Fibroblast of lung (primary cell): Measurements from ENCODE around the gene SLC25A23. TPM values are rescaled to one million over a fixed set of nuclear protein-coding genes. Genes with fewer than 3 reads are reported as not detected.

ENCODE experiments used
- DNase-seq, 2 donors: peaks; one replicate each; pipeline versions ENCODE4 v3.0.0 to v3.0.0-alpha.2; 2010; ENCODE audit warnings: low read depth in 2 of 2
- H2AFZ ChIP-seq: 2 replicates; pipeline ENCODE4 v1.5.1; 2012; ENCODE audit warnings: low read length, control low read depth, inconsistent platforms
- H3K27ac ChIP-seq: 2 replicates; pipeline ENCODE4 v1.5.1; 2011; ENCODE audit warnings: low read length, control low read depth; ENCODE audit not compliant: insufficient read depth
- H3K27me3 ChIP-seq: 2 replicates; pipeline ENCODE4 v1.5.1; 2011; ENCODE audit warnings: mild to moderate bottlenecking, low read length; ENCODE audit not compliant: control insufficient read depth, insufficient read depth
- H3K36me3 ChIP-seq: 2 replicates; pipeline ENCODE4 v1.5.1; 2011; ENCODE audit warnings: low read length; ENCODE audit not compliant: control insufficient read depth, insufficient read depth
- H3K4me1 ChIP-seq: 2 replicates; pipeline ENCODE4 v1.5.1; 2011; ENCODE audit warnings: low read length; ENCODE audit not compliant: control insufficient read depth, insufficient read depth; ENCODE audit errors: extremely low read depth
- H3K4me2 ChIP-seq: 2 replicates; pipeline ENCODE4 v1.5.1; 2011; ENCODE audit warnings: low read length, control low read depth; ENCODE audit not compliant: insufficient read depth; ENCODE audit errors: extremely low read depth
- H3K4me3 ChIP-seq, 4 experiments: fragments of 200-600 bp in 1 of 4; sonication (generic) in 1 of 4; replicated peaks in 1 of 4; 2 replicates each; pipeline ENCODE4 v1.5.1; 2011 to 2016; ENCODE audit warnings: low read length in 4 of 4, low read depth in 3 of 4, mild to moderate bottlenecking in 3 of 4, control low read depth in 2 of 4, inconsistent platforms in 1 of 4, mixed read lengths in 1 of 4; ENCODE audit not compliant: insufficient read depth in 1 of 4; ENCODE audit errors: control extremely low read depth in 1 of 4
- H3K79me2 ChIP-seq: 2 replicates; pipeline ENCODE4 v1.5.1; 2012; ENCODE audit warnings: mild to moderate bottlenecking, low read length, inconsistent platforms; ENCODE audit not compliant: control insufficient read depth, insufficient read depth
- H3K9ac ChIP-seq: 2 replicates; pipeline ENCODE4 v1.5.1; 2011; ENCODE audit warnings: mild to moderate bottlenecking, low read length, control low read depth; ENCODE audit not compliant: insufficient read depth
- H3K9me3 ChIP-seq: 2 replicates; pipeline ENCODE4 v1.5.1; 2012; ENCODE audit warnings: low read depth, low read length; ENCODE audit not compliant: control insufficient read depth, insufficient read depth
- H4K20me1 ChIP-seq: 2 replicates; pipeline ENCODE4 v1.5.1; 2011; ENCODE audit warnings: low read length; ENCODE audit not compliant: control insufficient read depth, insufficient read depth; ENCODE audit errors: extremely low read depth
- CTCF ChIP-seq, 2 donors: IDR thresholded peaks in 1 of 2; conservative IDR thresholded peaks in 1 of 2; 1 replicate in 1 of 2; 2 replicates in 1 of 2; pipeline ENCODE4 v1.5.1; 2011 to 2012; ENCODE audit warnings: low read length in 2 of 2, control low read depth in 1 of 2, inconsistent platforms in 1 of 2, low read depth in 1 of 2, mild to moderate bottlenecking in 1 of 2
- EZH2 ChIP-seq: IDR thresholded peaks from 2 replicates; pipeline ENCODE4 v1.5.1; 2012; ENCODE audit warnings: low read length, control low read depth, mild to moderate bottlenecking; ENCODE audit errors: missing control alignments
- polyA plus RNA-seq, 2 donors: library from polyadenylated mRNA; depleted of rRNA in 1 of 2; stranded (reverse) in 1 of 2; unstranded in 1 of 2; fragments of >200 nt; gene quantifications; 2 replicates each; pipeline ENCODE4 v1.2.1, GENCODE V29; 2011 to 2012; ENCODE audit warnings: missing spikeins in 1 of 2
- total RNA-seq: library from RNA; depleted of rRNA; stranded (reverse); fragments of >200 nt; gene quantifications from 2 replicates; pipeline ENCODE4 v1.2.1, GENCODE V29; 2014

SLC25A23 gene
- total and polyA plus RNA-seq, 2 donors (not counting 1 experiment from before 2014, with no cell fraction given), result 7.9 to 33.9 TPM

GRCh38 chr19:6476896-6477431 is 17.4 kb upstream of the SLC25A23 start:
- Histone ChIP-seq H3K36me3 (no peaks in the 10 kb centered on the region), H3K9ac (no peak overlapping the region), H3K27ac (no peak overlapping the region), H3K4me3 (no peak overlapping the region), H3K4me2 (no peak overlapping the region), H4K20me1 (no peaks in the 10 kb centered on the region), H3K9me3 (no peaks in the 10 kb centered on the region), H3K27me3 (no peaks in the 10 kb centered on the region), H2AFZ (no peak overlapping the region), H3K79me2 (no peaks in the 10 kb centered on the region), H3K4me1 (no peaks in the 10 kb centered on the region)
- TF ChIP-seq EZH2 (no peak), CTCF (conservative IDR thresholded peaks at IDR 0.05 in 1 of 2, IDR thresholded peaks at IDR 0.05 in 1 of 2; ENCODE audit: low read depth in 1 of 2, low read length in 2 of 2) (no peak)
- DNase-seq, result no peak

GRCh38 chr19:6476155-6476895 is 16.7 kb upstream of the SLC25A23 start:
- peak; percentile 23 to 37 for DNase-seq

More at GRCh38 chr19:6476155-6476895, 16.7 kb upstream of the SLC25A23 start:
- no peak overlapping the region for H2AFZ ChIP-seq
- TF ChIP-seq EZH2, result no peak
- no peak for TF ChIP-seq CTCF (conservative IDR thresholded peaks at IDR 0.05 in 1 of 2, IDR thresholded peaks at IDR 0.05 in 1 of 2; ENCODE audit: low read depth in 1 of 2, low read length in 2 of 2)
- H3K36me3 ChIP-seq, result no peaks in the 10 kb centered on the region
- no peak overlapping the region for H3K4me2 ChIP-seq
- H3K27me3 ChIP-seq, result no peaks in the 10 kb centered on the region
- H3K4me1 ChIP-seq, result no peaks in the 10 kb centered on the region
- H4K20me1 ChIP-seq, result no peaks in the 10 kb centered on the region
- no peak overlapping the region for H3K27ac ChIP-seq
- H3K9ac ChIP-seq, result no peak overlapping the region
- H3K4me3 ChIP-seq, result no peak overlapping the region
- H3K9me3 ChIP-seq, result no peaks in the 10 kb centered on the region
- no peaks in the 10 kb centered on the region for H3K79me2 ChIP-seq
